ENCODE data around the gene CEMIP. TPM values are rescaled to one million over a fixed set of nuclear protein-coding genes. Genes with fewer than 3 reads are reported as not detected.

The CEMIP gene
- total RNA-seq, 4 donors from 2014 or later, result 0.27 to 0.32 TPM; not detected in 2

DNA sequence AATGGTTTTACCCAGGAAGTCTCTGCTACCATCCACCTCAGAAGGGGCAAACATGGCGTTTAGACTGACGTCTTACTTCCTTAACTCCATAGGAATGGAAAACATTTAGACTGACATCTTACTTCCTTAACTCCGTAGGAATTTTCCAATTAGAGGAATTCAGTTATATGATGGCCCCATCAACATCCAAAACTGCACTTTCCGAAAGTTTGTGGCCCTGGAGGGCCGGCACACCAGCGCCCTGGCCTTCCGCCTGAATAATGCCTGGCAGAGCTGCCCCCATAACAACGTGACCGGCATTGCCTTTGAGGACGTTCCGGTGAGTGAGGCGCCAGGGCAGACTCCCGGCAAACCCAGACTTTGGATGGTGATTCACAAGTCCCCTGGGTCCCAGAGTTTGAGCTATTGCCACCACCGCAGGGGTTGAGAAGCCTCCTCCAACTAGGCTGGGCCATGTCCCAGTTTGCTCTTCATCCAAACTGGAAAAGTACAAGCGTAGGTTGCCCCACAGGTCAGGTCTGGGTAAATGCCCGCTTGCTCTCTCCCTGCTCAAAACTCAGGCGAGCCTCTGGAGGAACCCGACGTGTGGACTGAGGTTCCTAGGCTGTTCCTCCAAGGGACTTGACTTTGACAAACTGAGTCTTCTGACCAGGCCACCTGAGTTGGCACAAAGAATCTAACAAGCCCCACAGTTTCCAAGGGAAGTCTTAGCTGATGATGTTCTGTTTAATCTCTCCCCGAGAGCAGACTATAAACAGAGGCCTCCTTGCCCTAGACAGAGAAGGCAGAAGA, 152.7 kb downstream of the CEMIP start:
- TF ChIP-seq EP300 (IDR thresholded peaks at IDR 0.05; ENCODE audit: low read depth) (no peak), POLR2AphosphoS5 (IDR thresholded peaks at IDR 0.05) (peak in 1 of 3 donors; percentile 28), POLR2A (IDR thresholded peaks at IDR 0.05) (no peak)
- Histone ChIP-seq H3K4me3 (no peak overlapping the region), H3K27me3 (no peaks in the 10 kb centered on the region), H3K36me3 (no peaks in the 10 kb centered on the region), H3K27ac (peak overlapping the region; percentile 43 to 70 (median 63)), H3K9me3 (no peaks in the 10 kb centered on the region), H3K4me1 (no peaks in the 10 kb centered on the region)
- WGBS, 2 donors (ENCODE audit: low coverage in 1 of 2), result 91 to 96% methylated on average over 3 to 20 of the region's 20 CpGs
- intact Hi-C loops (cut with DNase I; ENCODE audit: low total_unique reads) (no loop called here), in situ Hi-C loops (cut with MboI; ENCODE audit: low pct_ligation_motif_present in 1 of 4, low pct_unique_long_range_greater_than_20kb in 1 of 4, low sequenced_read_pairs in 3 of 4) (no loop called here)
- no peak for DNase-seq

GRCh38 chr15:80932513-80932815, 153.3 kb downstream of the CEMIP start:
- Histone ChIP-seq H3K9me3 (no peaks in the 10 kb centered on the region), H3K27ac (peak overlapping the region; percentile 43 to 70 (median 63)), H3K4me1 (no peaks in the 10 kb centered on the region), H3K4me3 (no peak overlapping the region), H3K27me3 (no peaks in the 10 kb centered on the region), H3K36me3 (no peaks in the 10 kb centered on the region)
- TF ChIP-seq, protein P1, sequence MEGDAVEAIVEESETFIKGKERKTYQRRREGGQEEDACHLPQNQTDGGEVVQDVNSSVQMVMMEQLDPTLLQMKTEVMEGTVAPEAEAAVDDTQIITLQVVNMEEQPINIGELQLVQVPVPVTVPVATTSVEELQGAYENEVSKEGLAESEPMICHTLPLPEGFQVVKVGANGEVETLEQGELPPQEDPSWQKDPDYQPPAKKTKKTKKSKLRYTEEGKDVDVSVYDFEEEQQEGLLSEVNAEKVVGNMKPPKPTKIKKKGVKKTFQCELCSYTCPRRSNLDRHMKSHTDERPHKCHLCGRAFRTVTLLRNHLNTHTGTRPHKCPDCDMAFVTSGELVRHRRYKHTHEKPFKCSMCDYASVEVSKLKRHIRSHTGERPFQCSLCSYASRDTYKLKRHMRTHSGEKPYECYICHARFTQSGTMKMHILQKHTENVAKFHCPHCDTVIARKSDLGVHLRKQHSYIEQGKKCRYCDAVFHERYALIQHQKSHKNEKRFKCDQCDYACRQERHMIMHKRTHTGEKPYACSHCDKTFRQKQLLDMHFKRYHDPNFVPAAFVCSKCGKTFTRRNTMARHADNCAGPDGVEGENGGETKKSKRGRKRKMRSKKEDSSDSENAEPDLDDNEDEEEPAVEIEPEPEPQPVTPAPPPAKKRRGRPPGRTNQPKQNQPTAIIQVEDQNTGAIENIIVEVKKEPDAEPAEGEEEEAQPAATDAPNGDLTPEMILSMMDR (IDR thresholded peaks at IDR 0.05), result no peak
- no peak for TF ChIP-seq EP300 (IDR thresholded peaks at IDR 0.05; ENCODE audit: low read depth)
- TF ChIP-seq POLR2A (IDR thresholded peaks at IDR 0.05), result no peak
- TF ChIP-seq POLR2AphosphoS5 (IDR thresholded peaks at IDR 0.05), result no peak
- intact Hi-C loops (cut with DNase I; ENCODE audit: low total_unique reads) (no loop called here), in situ Hi-C loops (cut with MboI; ENCODE audit: low pct_ligation_motif_present in 1 of 4, low pct_unique_long_range_greater_than_20kb in 1 of 4, low sequenced_read_pairs in 3 of 4) (no loop called here)
- DNase-seq, result no peak
- 64 to 72% methylated on average over 2 to 5 of the region's 5 CpGs for WGBS, 2 donors (ENCODE audit: low coverage in 1 of 2)

DNA sequence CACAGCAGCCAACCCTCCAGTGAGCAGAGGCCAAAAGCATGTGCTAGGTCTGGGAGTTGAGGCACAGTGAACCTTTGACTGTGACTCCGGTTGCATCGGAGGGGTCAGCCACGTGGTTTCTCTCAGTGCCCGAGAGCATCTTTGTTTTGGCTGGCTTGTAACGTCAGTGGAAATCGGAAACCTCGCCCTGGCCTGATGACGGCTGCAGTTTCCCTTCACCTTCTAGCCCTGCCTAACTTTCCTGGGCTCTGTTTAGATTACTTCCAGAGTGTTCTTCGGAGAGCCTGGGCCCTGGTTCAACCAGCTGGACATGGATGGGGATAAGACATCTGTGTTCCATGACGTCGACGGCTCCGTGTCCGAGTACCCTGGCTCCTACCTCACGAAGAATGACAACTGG, 153.8 kb downstream of the CEMIP start:
- Histone ChIP-seq H3K27ac (peak overlapping the region; percentile 43 to 70 (median 63)), H3K4me1 (no peaks in the 10 kb centered on the region), H3K27me3 (no peaks in the 10 kb centered on the region), H3K36me3 (no peaks in the 10 kb centered on the region), H3K4me3 (no peak overlapping the region), H3K9me3 (no peaks in the 10 kb centered on the region)
- 51 to 88% methylated on average over 7 to 15 of the region's 15 CpGs for WGBS, 2 donors (ENCODE audit: low coverage in 1 of 2)
- peak; percentile 11 for DNase-seq
- in situ Hi-C loops (cut with MboI; ENCODE audit: low pct_ligation_motif_present in 1 of 4, low pct_unique_long_range_greater_than_20kb in 1 of 4, low sequenced_read_pairs in 3 of 4), result no loop called here
- intact Hi-C loops (cut with DNase I; ENCODE audit: low total_unique reads), result no loop called here
- peak in 2 of 3 donors; percentile 19 to 50 for TF ChIP-seq POLR2AphosphoS5 (IDR thresholded peaks at IDR 0.05)
- no peak for TF ChIP-seq POLR2A (IDR thresholded peaks at IDR 0.05)
- no peak for TF ChIP-seq EP300 (IDR thresholded peaks at IDR 0.05; ENCODE audit: low read depth)
- TF ChIP-seq, protein P1 (IDR thresholded peaks at IDR 0.05), result no peak

GRCh38 chr15:80934761-80935221, 155.6 kb downstream of the CEMIP start:
- TF ChIP-seq POLR2A (IDR thresholded peaks at IDR 0.05) (no peak), POLR2AphosphoS5 (IDR thresholded peaks at IDR 0.05) (no peak), EP300 (IDR thresholded peaks at IDR 0.05; ENCODE audit: low read depth) (no peak)
- TF ChIP-seq, protein P1 (IDR thresholded peaks at IDR 0.05), result no peak
- in situ Hi-C loops (cut with MboI; ENCODE audit: low pct_ligation_motif_present in 1 of 4, low pct_unique_long_range_greater_than_20kb in 1 of 4, low sequenced_read_pairs in 3 of 4), result no loop called here
- no peak for DNase-seq
- 88 to 91% methylated on average over 3 of the region's 3 CpGs for WGBS, 2 donors (ENCODE audit: low coverage in 1 of 2)
- Histone ChIP-seq H3K36me3 (no peaks in the 10 kb centered on the region), H3K27me3 (no peaks in the 10 kb centered on the region), H3K4me1 (no peaks in the 10 kb centered on the region), H3K27ac (peak overlapping the region in 2 of 4 donors; percentile 63 to 66), H3K9me3 (no peaks in the 10 kb centered on the region), H3K4me3 (no peak overlapping the region)
- intact Hi-C loops (cut with DNase I; ENCODE audit: low total_unique reads), result no loop called here

All from transverse colon (tissue), 4 donors.